Sigmoid colon (tissue), 4 donors: ENCODE measurements around the gene PLCB2.

Experiments
- EP300 ChIP-seq, 4 donors: sonication (generic); formaldehyde crosslinking; IDR thresholded peaks; one replicate each; pipeline ENCODE4 v1.6.1; 2017; ENCODE audit warnings: antibody characterized with exemption in 4 of 4
- POLR2A ChIP-seq, 2 donors: fragments of 450-650 bp; IDR thresholded peaks; one replicate each; pipeline ENCODE4 v1.6.1; 2016; ENCODE audit warnings: antibody characterized with exemption in 2 of 2, mild to moderate bottlenecking in 2 of 2, moderate library complexity in 2 of 2
- POLR2AphosphoS5 ChIP-seq, 4 donors: sonication (generic); formaldehyde crosslinking; IDR thresholded peaks; one replicate each; pipeline ENCODE4 v1.6.1; 2017; ENCODE audit warnings: antibody characterized with exemption in 4 of 4
- TF ChIP-seq, protein P1 (sequence below), 4 experiments: fragments of 450-650 bp in 3 of 4; fragments of 200-600 bp in 1 of 4; IDR thresholded peaks; one replicate each; pipeline ENCODE4 v1.5.1; 2016 to 2019; ENCODE audit warnings: antibody characterized with exemption in 4 of 4, mild to moderate bottlenecking in 3 of 4, moderate library complexity in 2 of 4

DNA sequence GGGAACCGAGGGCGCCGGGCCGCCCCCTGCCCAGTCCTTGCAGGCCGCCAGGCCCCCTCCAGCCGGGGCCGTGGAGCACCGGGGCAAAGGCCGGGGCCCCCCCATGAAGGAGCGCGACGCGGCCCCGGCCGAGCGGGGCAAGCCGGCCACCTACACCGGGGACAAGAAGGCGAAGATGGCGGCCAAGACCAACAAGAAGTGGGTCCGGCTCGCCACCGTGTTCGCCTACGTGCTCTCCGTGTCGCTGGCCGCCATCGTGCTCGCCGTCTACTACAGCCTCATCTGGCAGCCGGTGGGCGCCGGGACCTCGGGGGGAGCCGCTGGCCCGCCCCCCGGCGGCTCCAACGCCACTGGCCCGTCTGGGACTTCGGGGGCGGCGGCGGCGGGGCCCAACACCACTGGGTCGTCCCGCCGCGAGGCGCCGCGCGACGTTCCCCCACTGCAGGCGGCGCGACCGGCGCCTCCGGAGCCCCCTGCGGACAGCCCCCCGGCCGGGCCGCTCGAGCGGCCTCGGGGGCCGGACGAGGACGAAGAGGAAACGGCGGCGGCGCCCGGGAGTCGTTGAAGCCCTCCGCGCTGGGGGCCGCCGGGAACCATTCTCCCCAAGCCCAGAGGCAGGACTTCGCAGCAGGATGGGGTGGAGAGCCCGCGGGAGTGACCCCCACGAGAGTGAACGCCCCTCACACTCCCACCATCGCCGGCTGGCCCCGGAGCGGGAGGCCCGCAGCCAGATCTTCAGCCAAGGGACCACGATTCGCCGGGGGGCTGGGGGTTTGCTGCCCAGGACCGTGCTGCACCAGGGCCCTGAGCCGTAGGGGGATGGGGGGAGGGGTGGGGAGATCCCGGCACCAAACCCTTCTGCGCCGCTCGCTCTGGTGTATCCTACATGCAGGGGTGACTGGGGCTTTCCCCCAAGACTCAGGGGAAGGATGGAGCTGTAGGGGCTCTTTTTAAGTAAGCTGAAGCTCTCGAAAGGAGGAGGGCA is 16.5 kb upstream of the PLCB2 start:
- TF ChIP-seq POLR2A (IDR thresholded peaks at IDR 0.05) (no peak), POLR2AphosphoS5 (IDR thresholded peaks at IDR 0.05) (peak in 3 of 4 donors; percentile 4 to 50 (median 25)), EP300 (IDR thresholded peaks at IDR 0.05) (no peak)
- TF ChIP-seq, protein P1, sequence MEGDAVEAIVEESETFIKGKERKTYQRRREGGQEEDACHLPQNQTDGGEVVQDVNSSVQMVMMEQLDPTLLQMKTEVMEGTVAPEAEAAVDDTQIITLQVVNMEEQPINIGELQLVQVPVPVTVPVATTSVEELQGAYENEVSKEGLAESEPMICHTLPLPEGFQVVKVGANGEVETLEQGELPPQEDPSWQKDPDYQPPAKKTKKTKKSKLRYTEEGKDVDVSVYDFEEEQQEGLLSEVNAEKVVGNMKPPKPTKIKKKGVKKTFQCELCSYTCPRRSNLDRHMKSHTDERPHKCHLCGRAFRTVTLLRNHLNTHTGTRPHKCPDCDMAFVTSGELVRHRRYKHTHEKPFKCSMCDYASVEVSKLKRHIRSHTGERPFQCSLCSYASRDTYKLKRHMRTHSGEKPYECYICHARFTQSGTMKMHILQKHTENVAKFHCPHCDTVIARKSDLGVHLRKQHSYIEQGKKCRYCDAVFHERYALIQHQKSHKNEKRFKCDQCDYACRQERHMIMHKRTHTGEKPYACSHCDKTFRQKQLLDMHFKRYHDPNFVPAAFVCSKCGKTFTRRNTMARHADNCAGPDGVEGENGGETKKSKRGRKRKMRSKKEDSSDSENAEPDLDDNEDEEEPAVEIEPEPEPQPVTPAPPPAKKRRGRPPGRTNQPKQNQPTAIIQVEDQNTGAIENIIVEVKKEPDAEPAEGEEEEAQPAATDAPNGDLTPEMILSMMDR (IDR thresholded peaks at IDR 0.05) = no peak
